Measurements from ENCODE around the gene RIMOC1.

RIMOC1 gene

GRCh38 chr5:41883936-41884335, 20.2 kb upstream of the RIMOC1 start:
- Histone ChIP-seq H3K9me3 (ENCODE audit: control insufficient read depth, low read length) (no peaks in the 10 kb centered on the region), H3K27me3 (ENCODE audit: control insufficient read depth, insufficient read depth, low read length) (no peaks in the 10 kb centered on the region), H3K36me3 (ENCODE audit: control insufficient read depth, insufficient read depth, low read length) (no peaks in the 10 kb centered on the region), H3K9ac (no peak overlapping the region), H3K79me2 (no peaks in the 10 kb centered on the region), H3K4me1 (no peaks in the 10 kb centered on the region), H3K4me2 (ENCODE audit: low read length) (no peak overlapping the region), H3K27ac (no peak overlapping the region), H2AFZ (no peak overlapping the region), H3K4me3 (ENCODE audit: low read depth, low read length) (no peak overlapping the region)
- TF ChIP-seq, protein P1, sequence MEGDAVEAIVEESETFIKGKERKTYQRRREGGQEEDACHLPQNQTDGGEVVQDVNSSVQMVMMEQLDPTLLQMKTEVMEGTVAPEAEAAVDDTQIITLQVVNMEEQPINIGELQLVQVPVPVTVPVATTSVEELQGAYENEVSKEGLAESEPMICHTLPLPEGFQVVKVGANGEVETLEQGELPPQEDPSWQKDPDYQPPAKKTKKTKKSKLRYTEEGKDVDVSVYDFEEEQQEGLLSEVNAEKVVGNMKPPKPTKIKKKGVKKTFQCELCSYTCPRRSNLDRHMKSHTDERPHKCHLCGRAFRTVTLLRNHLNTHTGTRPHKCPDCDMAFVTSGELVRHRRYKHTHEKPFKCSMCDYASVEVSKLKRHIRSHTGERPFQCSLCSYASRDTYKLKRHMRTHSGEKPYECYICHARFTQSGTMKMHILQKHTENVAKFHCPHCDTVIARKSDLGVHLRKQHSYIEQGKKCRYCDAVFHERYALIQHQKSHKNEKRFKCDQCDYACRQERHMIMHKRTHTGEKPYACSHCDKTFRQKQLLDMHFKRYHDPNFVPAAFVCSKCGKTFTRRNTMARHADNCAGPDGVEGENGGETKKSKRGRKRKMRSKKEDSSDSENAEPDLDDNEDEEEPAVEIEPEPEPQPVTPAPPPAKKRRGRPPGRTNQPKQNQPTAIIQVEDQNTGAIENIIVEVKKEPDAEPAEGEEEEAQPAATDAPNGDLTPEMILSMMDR (IDR thresholded peaks at IDR 0.05), result no peak

DNA sequence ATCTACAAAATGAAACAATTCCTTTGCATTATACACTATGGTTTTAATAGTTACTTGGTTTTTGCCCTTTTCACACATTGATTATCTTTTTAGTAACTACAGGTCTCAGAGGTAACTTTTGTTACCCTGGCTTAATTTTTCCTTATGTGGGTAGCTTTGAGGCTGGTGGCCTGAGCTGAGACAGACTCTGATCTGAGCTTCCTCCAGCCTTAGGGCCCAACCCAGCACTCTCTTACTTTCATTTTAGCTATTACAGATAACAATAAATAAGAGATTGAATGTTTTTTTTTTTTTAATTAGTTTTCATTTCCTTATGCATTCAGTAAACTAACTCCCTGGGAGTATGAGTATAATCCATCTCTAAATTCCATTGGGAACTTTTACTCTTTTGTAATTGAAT, 18.9 kb upstream of the RIMOC1 start:
- no peak overlapping the region for H3K4me2 ChIP-seq (ENCODE audit: low read length)
- no peak overlapping the region for H2AFZ ChIP-seq
- H3K4me3 ChIP-seq (ENCODE audit: low read depth, low read length), result no peak overlapping the region
- no peak overlapping the region for H3K9ac ChIP-seq
- no peaks in the 10 kb centered on the region for H3K9me3 ChIP-seq (ENCODE audit: control insufficient read depth, low read length)
- H3K27me3 ChIP-seq (ENCODE audit: control insufficient read depth, insufficient read depth, low read length), result no peaks in the 10 kb centered on the region
- H3K79me2 ChIP-seq, result no peaks in the 10 kb centered on the region
- no peak overlapping the region for H3K27ac ChIP-seq
- TF ChIP-seq, protein P1 (IDR thresholded peaks at IDR 0.05), result no peak
- no peaks in the 10 kb centered on the region for H3K36me3 ChIP-seq (ENCODE audit: control insufficient read depth, insufficient read depth, low read length)
- no peaks in the 10 kb centered on the region for H3K4me1 ChIP-seq

DNA sequence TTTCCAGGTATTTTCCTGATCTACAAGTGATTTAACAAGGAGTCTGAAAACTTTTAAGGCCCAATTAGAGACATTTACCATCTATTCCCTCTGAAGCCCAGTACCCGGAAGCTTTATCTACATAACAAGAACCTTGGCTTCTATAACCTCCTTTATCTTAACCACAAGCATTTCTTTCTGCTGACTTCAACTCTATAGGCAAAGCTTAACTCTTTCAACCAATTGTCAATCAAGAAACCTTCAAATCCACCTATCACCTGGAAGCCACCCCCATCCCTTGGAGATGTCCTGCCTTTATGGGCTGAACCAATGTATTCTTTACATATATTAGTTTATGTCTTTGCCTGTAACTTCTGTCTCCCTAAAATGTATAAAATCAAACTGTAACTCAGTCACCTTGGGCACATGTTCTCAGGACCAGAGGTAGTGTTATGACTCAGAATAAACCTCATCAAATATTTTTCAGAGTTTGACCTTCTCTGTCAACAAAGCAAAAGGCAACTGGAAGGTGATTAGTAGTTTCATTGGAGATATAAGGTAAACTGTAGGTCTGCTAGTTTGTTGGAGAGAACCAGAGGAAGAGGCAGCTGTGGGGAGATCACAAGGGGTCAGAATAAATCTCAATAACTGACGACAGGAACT, 13.0 kb upstream of the RIMOC1 start:
- Histone ChIP-seq H3K4me2 (ENCODE audit: low read length) (no peak overlapping the region), H3K79me2 (no peaks in the 10 kb centered on the region), H3K4me3 (ENCODE audit: low read depth, low read length) (no peak overlapping the region), H3K36me3 (ENCODE audit: control insufficient read depth, insufficient read depth, low read length) (no peaks in the 10 kb centered on the region), H3K4me1 (no peaks in the 10 kb centered on the region), H3K9me3 (ENCODE audit: control insufficient read depth, low read length) (no peaks in the 10 kb centered on the region), H3K9ac (no peak overlapping the region), H3K27ac (no peak overlapping the region), H3K27me3 (ENCODE audit: control insufficient read depth, insufficient read depth, low read length) (no peaks in the 10 kb centered on the region), H2AFZ (no peak overlapping the region)
- TF ChIP-seq, protein P1 (IDR thresholded peaks at IDR 0.05), result no peak

DNA sequence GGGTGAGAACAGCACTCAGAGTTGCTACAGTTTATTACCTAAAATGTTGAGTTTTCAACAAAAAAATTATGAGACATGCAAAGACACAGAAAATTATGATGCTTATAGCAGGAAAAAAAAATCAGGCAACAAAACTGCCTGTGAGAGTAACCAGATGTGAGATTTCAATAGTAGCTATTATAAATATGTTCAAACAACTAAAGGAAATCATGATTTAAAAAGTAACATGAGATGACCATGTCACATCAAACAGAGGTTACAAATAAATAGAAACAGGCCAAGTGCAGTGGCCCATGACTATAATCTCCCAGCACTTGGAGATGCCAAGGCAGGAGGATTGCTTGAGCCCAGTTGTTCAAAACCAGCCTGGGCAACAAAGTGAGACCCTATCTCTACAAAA, 12.1 kb upstream of the RIMOC1 start:
- H3K9me3 ChIP-seq (ENCODE audit: control insufficient read depth, low read length), result no peaks in the 10 kb centered on the region
- H3K4me3 ChIP-seq (ENCODE audit: low read depth, low read length), result no peak overlapping the region
- no peaks in the 10 kb centered on the region for H3K36me3 ChIP-seq (ENCODE audit: control insufficient read depth, insufficient read depth, low read length)
- H3K9ac ChIP-seq, result no peak overlapping the region
- no peaks in the 10 kb centered on the region for H3K79me2 ChIP-seq
- H3K27ac ChIP-seq, result no peak overlapping the region
- H2AFZ ChIP-seq, result no peak overlapping the region
- H3K4me2 ChIP-seq (ENCODE audit: low read length), result no peak overlapping the region
- TF ChIP-seq, protein P1 (IDR thresholded peaks at IDR 0.05), result no peak
- H3K27me3 ChIP-seq (ENCODE audit: control insufficient read depth, insufficient read depth, low read length), result no peaks in the 10 kb centered on the region
- no peaks in the 10 kb centered on the region for H3K4me1 ChIP-seq
